ENCODE results near the gene ARSG. TPM values are rescaled to one million over a fixed set of nuclear protein-coding genes. Genes with fewer than 3 reads are reported as not detected.

The ARSG gene
- polyA plus RNA-seq, 1 donor from 2014 or later, result 16.9 TPM

GRCh38 chr17:68391561-68392268, 100.4 kb downstream of the ARSG start:
- no peaks in the 10 kb centered on the region for H4K20me1 ChIP-seq (ENCODE audit: insufficient read depth)
- H3K36me3 ChIP-seq (ENCODE audit: insufficient read depth, low read length), result no peaks in the 10 kb centered on the region
- H2AFZ ChIP-seq (ENCODE audit: low read depth, low read length), result no peak overlapping the region
- H3K4me3 ChIP-seq (ENCODE audit: low read length), result no peak overlapping the region
- no peaks in the 10 kb centered on the region for H3K9me2 ChIP-seq (ENCODE audit: insufficient read depth, low read length)
- H3K4me2 ChIP-seq (ENCODE audit: low read length), result no peak overlapping the region
- H3K79me2 ChIP-seq (replicated peaks; ENCODE audit: insufficient read depth, low read length), result no peaks in the 10 kb centered on the region
- H3K9me3 ChIP-seq (ENCODE audit: low read length), result no peaks in the 10 kb centered on the region
- H3K27me3 ChIP-seq (ENCODE audit: insufficient read depth, low read depth, low read length), result no peaks in the 10 kb centered on the region
- H3F3A ChIP-seq (ENCODE audit: insufficient read depth, low read length, poor library complexity, severe bottlenecking), result no peaks in the 10 kb centered on the region
- no peak overlapping the region for H3K9ac ChIP-seq (ENCODE audit: low read length)
- H3K27ac ChIP-seq (ENCODE audit: low read length), result no peak overlapping the region
- TF ChIP-seq REST (IDR thresholded peaks at IDR 0.05; ENCODE audit: borderline replicate concordance) (no peak), POLR2AphosphoS5 (IDR thresholded peaks at IDR 0.05) (no peak), EZH2 (IDR thresholded peaks at IDR 0.05; ENCODE audit: borderline replicate concordance, insufficient read depth, low read length, poor library complexity, severe bottlenecking) (no peak), RAD21 (conservative IDR thresholded peaks at IDR 0.05) (no peak), CTCF (IDR thresholded peaks at IDR 0.05; ENCODE audit: poor library complexity, severe bottlenecking) (no peak), SMC3 (conservative IDR thresholded peaks at IDR 0.05; ENCODE audit: poor library complexity) (no peak), EP300 (conservative IDR thresholded peaks at IDR 0.05; ENCODE audit: poor library complexity, severe bottlenecking) (no peak), TAF1 (IDR thresholded peaks at IDR 0.05; ENCODE audit: low read depth) (no peak), MXI1 (conservative IDR thresholded peaks at IDR 0.05; ENCODE audit: poor library complexity, severe bottlenecking) (no peak)

DNA sequence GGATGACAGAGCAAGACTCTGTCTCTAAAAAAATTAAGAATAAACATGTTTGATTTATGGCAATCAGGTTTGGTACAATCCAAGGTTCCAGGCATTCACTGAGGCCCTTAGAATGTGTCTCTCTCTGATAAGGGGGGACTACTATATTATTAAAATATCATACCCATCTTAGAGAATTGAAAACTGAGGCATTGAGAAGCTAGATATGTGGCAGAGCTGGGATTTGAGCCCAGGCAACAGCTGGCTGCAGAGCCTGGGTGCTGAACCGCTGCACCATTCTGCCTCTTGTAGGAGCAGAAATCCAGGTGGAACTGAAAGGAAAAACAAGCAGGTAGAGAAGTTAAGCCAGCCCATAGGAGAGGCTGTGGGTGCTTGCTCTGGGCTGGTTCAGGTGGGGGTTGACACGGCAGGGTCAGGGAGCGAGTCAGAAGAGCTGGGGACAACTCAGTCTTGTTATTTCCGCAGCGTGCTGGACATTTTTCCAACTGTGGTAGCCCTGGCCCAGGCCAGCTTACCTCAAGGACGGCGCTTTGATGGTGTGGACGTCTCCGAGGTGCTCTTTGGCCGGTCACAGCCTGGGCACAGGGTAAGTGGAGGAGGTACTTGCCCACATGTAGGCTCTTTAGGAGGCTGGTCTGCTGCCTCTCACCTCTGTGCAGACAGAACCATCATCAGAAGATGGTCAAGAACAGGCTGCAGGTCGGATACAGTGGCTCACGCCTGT, 103.5 kb downstream of the ARSG start:
- no peak overlapping the region for H2AFZ ChIP-seq (ENCODE audit: low read depth, low read length)

More for the DNA sequence above, 103.5 kb downstream of the ARSG start:
- H3K4me2 ChIP-seq (ENCODE audit: low read length), result no peak overlapping the region
- no peaks in the 10 kb centered on the region for H4K20me1 ChIP-seq (ENCODE audit: insufficient read depth)
- H3K9me3 ChIP-seq (ENCODE audit: low read length), result no peaks in the 10 kb centered on the region
- TF ChIP-seq SMC3 (conservative IDR thresholded peaks at IDR 0.05; ENCODE audit: poor library complexity) (no peak), POLR2AphosphoS5 (IDR thresholded peaks at IDR 0.05) (no peak), CTCF (IDR thresholded peaks at IDR 0.05; ENCODE audit: poor library complexity, severe bottlenecking) (no peak), REST (IDR thresholded peaks at IDR 0.05; ENCODE audit: borderline replicate concordance) (no peak), EZH2 (IDR thresholded peaks at IDR 0.05; ENCODE audit: borderline replicate concordance, insufficient read depth, low read length, poor library complexity, severe bottlenecking) (no peak), RAD21 (conservative IDR thresholded peaks at IDR 0.05) (no peak), EP300 (conservative IDR thresholded peaks at IDR 0.05; ENCODE audit: poor library complexity, severe bottlenecking) (no peak), TAF1 (IDR thresholded peaks at IDR 0.05; ENCODE audit: low read depth) (no peak), MXI1 (conservative IDR thresholded peaks at IDR 0.05; ENCODE audit: poor library complexity, severe bottlenecking) (no peak)
- H3K36me3 ChIP-seq (ENCODE audit: insufficient read depth, low read length), result no peaks in the 10 kb centered on the region
- no peaks in the 10 kb centered on the region for H3F3A ChIP-seq (ENCODE audit: insufficient read depth, low read length, poor library complexity, severe bottlenecking)
- no peaks in the 10 kb centered on the region for H3K9me2 ChIP-seq (ENCODE audit: insufficient read depth, low read length)
- H3K4me3 ChIP-seq (ENCODE audit: low read length), result no peak overlapping the region
- H3K79me2 ChIP-seq (replicated peaks; ENCODE audit: insufficient read depth, low read length), result no peaks in the 10 kb centered on the region
- H3K27me3 ChIP-seq (ENCODE audit: insufficient read depth, low read depth, low read length), result no peaks in the 10 kb centered on the region
- no peak overlapping the region for H3K27ac ChIP-seq (ENCODE audit: low read length)
- no peak overlapping the region for H3K9ac ChIP-seq (ENCODE audit: low read length)
